ENCODE data around the gene HCFC1. TPM values are rescaled to one million over a fixed set of nuclear protein-coding genes. Genes with fewer than 3 reads are reported as not detected.

Gene HCFC1
- total and polyA plus RNA-seq, 7 donors, result 15.1 to 50.1 (median 33.1) TPM

DNA sequence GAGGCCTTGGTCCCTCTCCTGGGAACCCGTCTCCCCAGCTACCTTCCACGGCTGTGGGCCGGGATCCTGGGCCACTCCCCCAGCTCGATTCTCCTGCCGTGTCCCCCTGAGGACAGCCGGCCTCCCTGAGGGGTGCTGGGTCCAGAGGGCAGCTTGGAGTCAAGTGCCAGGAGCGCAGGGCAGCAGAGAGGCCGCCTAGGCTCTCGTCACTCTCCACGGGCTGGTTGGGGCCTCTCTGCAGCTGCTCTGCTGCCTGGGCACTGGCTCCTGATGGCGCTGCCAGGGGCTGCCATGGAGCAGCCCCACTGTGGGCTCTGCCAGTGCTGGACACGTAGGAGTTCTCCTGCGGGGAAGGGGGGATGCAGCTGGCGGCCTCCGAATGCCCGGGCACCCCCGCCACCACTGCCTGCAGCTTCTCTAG lies 41.4 kb upstream of the HCFC1 start:
- 48 to 61% (median 56%) methylated on average over 5 to 17 of the region's 17 CpGs for WGBS, 3 donors
- Histone ChIP-seq H3K27me3 (ENCODE audit: insufficient read depth in 3 of 3, low read length in 2 of 3) (peaks cover 0 to 14% (median 0%) of the 10 kb centered on the region in 3 donors), H3K9me3 (no peaks in the 10 kb centered on the region), H3K4me1 (peaks cover 8% of the 10 kb centered on the region), H3K27ac (no peak overlapping the region), H3K36me3 (ENCODE audit: insufficient read depth in 1 of 2, low read depth in 1 of 2) (peaks cover 0 to 17% of the 10 kb centered on the region in 2 donors), H3K4me3 (no peak overlapping the region)
- ATAC-seq (no peak), DNase-seq (peak in 1 of 2 donors; percentile 38)
- TF ChIP-seq, protein P1, sequence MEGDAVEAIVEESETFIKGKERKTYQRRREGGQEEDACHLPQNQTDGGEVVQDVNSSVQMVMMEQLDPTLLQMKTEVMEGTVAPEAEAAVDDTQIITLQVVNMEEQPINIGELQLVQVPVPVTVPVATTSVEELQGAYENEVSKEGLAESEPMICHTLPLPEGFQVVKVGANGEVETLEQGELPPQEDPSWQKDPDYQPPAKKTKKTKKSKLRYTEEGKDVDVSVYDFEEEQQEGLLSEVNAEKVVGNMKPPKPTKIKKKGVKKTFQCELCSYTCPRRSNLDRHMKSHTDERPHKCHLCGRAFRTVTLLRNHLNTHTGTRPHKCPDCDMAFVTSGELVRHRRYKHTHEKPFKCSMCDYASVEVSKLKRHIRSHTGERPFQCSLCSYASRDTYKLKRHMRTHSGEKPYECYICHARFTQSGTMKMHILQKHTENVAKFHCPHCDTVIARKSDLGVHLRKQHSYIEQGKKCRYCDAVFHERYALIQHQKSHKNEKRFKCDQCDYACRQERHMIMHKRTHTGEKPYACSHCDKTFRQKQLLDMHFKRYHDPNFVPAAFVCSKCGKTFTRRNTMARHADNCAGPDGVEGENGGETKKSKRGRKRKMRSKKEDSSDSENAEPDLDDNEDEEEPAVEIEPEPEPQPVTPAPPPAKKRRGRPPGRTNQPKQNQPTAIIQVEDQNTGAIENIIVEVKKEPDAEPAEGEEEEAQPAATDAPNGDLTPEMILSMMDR (IDR thresholded peaks at IDR 0.05), result no peak
- intact Hi-C loops (cut with DNase I), result loop anchor here (2.0 to 5.0 kb wide), 3 partner anchors 38 to 41 kb away; partner anchors contain the start of genes HCFC1 (in 1 of the 2) and TMEM187 (in 1 of the 2)

DNA sequence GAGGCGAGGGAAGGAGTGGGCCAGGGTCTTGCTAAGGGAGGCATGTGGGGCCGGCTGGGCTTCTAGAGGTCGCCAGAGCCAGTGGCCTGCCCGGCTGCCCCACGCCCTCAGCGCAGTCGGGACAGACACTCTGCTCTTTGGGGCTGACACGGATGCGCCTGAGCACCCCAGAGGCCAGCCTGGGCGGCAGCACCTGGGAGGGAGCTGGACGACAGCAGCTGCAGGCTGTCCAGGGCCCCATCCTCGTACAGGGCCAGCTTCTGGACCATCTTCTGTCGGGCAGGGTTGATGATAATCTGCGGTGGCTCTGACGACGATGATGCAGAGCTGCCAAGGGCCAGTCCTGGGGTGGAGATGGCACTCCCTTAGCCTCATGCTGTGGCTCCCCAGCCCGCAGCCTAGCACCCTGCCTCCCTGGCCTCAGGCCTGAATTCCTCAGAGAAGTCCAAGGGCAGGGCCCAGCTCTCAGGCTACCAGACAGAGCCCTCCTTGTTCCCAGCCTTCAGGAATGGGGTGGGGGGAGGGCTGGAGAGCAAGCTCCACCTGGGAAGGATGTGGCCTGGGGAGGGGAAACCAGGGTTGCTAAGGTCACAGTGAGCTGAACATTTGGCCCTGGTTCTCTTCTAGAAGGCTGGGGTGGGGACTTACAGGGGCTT lies 40.8 kb upstream of the HCFC1 start:
- WGBS, 3 donors, result 68 to 85% (median 68%) methylated on average over 7 to 17 of the region's 17 CpGs
- peak overlapping the region; percentile 4 for H3K27ac ChIP-seq
- DNase-seq, result peak in 1 of 2 donors; percentile 22
- H3K9me3 ChIP-seq, result no peaks in the 10 kb centered on the region
- intact Hi-C loops (cut with DNase I), result loop anchor here (2.0 to 5.0 kb wide), 3 partner anchors 38 to 40 kb away; partner anchors contain the start of genes HCFC1 (in 1 of the 2) and TMEM187 (in 1 of the 2)
- H3K4me3 ChIP-seq, result no peak overlapping the region
- peaks cover 0 to 14% of the 10 kb centered on the region in 2 donors for H3K36me3 ChIP-seq (ENCODE audit: insufficient read depth in 1 of 2, low read depth in 1 of 2)
- ATAC-seq, result no peak
- H3K27me3 ChIP-seq (ENCODE audit: insufficient read depth in 3 of 3, low read length in 2 of 3), result peaks cover 0 to 12% (median 0%) of the 10 kb centered on the region in 3 donors
- H3K4me1 ChIP-seq, result peaks cover 8% of the 10 kb centered on the region
- TF ChIP-seq, protein P1 (IDR thresholded peaks at IDR 0.05), result no peak

DNA sequence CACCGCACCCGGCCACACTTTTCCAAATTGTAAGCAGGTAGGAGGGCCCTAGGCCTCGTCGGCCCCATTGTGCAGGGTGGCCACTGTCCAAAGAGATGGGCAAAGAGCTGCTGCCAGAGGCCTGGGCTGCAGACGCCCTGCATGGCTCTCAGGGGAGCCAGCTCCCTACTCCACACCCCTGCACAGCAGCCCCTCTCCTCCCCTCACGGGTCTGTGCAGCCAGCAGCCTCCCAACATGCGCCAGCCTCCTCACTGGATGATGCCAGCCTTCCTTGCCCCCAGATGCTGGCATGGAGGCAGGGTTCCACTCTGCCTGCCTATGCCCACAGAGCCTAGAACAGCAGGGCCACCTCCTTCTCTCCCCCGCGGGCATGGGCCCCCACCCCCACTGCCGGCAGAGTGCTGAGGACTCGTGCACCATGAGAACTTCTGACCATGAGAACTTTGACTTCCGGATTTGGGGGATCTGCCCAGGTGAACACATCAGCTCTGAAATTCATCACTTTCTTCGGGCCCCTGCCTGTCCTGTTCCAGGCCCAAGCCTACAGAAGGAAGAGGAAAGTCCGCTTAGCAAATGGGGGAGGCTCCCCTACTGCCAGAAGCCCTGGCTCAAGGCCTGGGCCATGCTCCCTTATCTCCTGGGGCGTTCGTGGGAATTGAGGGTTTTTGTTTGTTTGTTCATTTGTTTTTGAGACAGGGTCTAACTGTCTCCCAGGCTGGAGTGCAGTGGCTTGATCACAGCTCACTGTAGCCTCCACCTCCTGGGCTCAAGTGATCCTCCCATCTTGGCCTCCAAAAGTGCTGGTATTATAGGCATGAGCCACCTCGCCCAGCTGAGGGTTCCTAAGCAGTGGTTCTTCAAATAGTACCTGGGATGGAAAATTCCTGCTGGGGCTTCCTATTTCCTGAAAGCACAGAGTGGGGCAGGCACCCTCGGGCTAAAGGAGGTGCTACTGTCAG lies 40.0 kb upstream of the HCFC1 start:
- Histone ChIP-seq H3K27ac (peak overlapping the region; percentile 85), H3K36me3 (ENCODE audit: insufficient read depth in 1 of 2, low read depth in 1 of 2) (peaks cover 0 to 5% of the 10 kb centered on the region in 2 donors), H3K9me3 (no peaks in the 10 kb centered on the region), H3K4me3 (no peak overlapping the region), H3K27me3 (ENCODE audit: insufficient read depth in 3 of 3, low read length in 2 of 3) (peaks cover 0 to 12% (median 0%) of the 10 kb centered on the region in 3 donors), H3K4me1 (peaks cover 8% of the 10 kb centered on the region)
- intact Hi-C loops (cut with DNase I), result loop anchor here (2.0 to 5.0 kb wide), 3 partner anchors 39 to 41 kb away; partner anchors contain the start of genes HCFC1 (in 1 of the 2) and TMEM187 (in 1 of the 2)
- no peak for ATAC-seq
- peak in 1 of 2 donors; percentile 42 for DNase-seq
- 85 to 91% (median 87%) methylated on average over 15 to 18 of the region's 18 CpGs for WGBS, 3 donors
- TF ChIP-seq, protein P1 (IDR thresholded peaks at IDR 0.05), result no peak

DNA sequence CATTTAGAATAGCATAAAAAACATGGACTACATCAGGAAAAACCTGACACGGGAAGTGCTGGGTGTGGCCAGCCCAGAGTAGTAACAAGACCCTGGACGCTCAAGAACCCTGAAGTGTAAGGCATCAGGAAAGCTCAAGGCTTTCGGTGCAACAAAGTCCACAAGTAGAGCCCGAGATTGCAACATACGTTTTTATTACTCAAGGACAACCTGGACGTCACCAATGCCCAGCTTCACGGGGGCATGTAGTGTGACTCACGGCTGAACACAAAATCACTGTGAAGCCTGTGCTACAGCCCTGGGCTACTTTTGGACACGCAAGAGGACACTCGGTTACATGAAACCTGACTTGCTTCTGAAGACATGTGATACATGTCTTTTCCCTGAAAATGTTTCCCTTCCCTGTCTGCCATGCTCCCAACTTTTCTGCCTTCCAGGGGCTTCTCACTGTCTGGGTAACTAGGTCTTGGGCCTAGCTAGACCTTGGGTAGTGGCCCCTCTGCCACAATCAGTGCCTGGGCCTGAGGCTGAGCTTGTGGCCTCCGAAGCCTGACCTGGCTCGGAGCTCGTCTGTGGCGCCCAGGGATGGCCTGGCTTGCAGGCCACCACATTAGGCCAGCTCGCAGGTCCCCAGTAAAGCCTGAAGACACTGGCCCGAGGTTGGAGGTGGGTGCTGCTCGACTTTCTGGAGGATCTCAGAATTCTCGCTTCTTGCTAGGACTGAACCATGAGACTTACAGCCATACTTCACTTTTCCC lies 38.9 kb upstream of the HCFC1 start:
- TF ChIP-seq, protein P1 (IDR thresholded peaks at IDR 0.05), result no peak
- ATAC-seq, result peak; percentile 86 to 91 (median 88)
- H3K27ac ChIP-seq, result peak overlapping the region; percentile 85
- H3K9me3 ChIP-seq, result no peaks in the 10 kb centered on the region
- DNase-seq, result peak in 1 of 2 donors; percentile 73
- peaks cover 8% of the 10 kb centered on the region for H3K4me1 ChIP-seq
- intact Hi-C loops (cut with DNase I), result loop anchor here (5.0 kb wide), 2 partner anchors 38 to 42 kb away; partner anchors contain the start of genes HCFC1 (in 1 of the 2) and TMEM187 (in 1 of the 2)
- peaks cover 0 to 12% (median 0%) of the 10 kb centered on the region in 3 donors for H3K27me3 ChIP-seq (ENCODE audit: insufficient read depth in 3 of 3, low read length in 2 of 3)
- 52 to 90% (median 72%) methylated on average over 18 of the region's 18 CpGs for WGBS, 3 donors
- peaks cover 0 to 3% of the 10 kb centered on the region in 2 donors for H3K36me3 ChIP-seq (ENCODE audit: insufficient read depth in 1 of 2, low read depth in 1 of 2)
- H3K4me3 ChIP-seq, result no peak overlapping the region
